RWPE2 (cell line): ENCODE data around the gene STUB1.

Source experiments
- ATAC-seq: fragments of 200-7000 bp; cut with Tn5 transposase; 3 replicates; pipeline ENCODE4 v1.9.1; 2021; ENCODE audit warnings: low read depth
- DNase-seq: peaks from one replicate; pipeline ENCODE4 v3.0.0-alpha.2; 2020; ENCODE audit warnings: low spot score
- H3K27ac ChIP-seq: fragments of 450-650 bp; 2 replicates; pipeline ENCODE4 v1.5.1; 2017; ENCODE audit warnings: mild to moderate bottlenecking; ENCODE audit not compliant: poor library complexity, severe bottlenecking
- H3K27me3 ChIP-seq: fragments of 250-450 bp; sonication (Bioruptor Pico); 2 replicates; pipeline ENCODE4 v1.5.1; 2021; ENCODE audit warnings: mild to moderate bottlenecking, moderate library complexity; ENCODE audit not compliant: insufficient read depth, poor library complexity, severe bottlenecking
- H3K36me3 ChIP-seq: fragments of 250-450 bp; sonication (Bioruptor Pico); 2 replicates; pipeline ENCODE4 v1.5.1; 2020; ENCODE audit warnings: low read depth, mild to moderate bottlenecking, moderate library complexity
- H3K4me1 ChIP-seq: fragments of 250-450 bp; sonication (Bioruptor Pico); 2 replicates; pipeline ENCODE4 v1.5.1; 2021; ENCODE audit warnings: mild to moderate bottlenecking, moderate library complexity; ENCODE audit not compliant: insufficient read depth, poor library complexity, severe bottlenecking
- H3K4me3 ChIP-seq: fragments of 250-450 bp; sonication (Bioruptor Pico); 2 replicates; pipeline ENCODE4 v1.5.1; 2021; ENCODE audit warnings: mild to moderate bottlenecking, moderate library complexity; ENCODE audit not compliant: severe bottlenecking
- H3K9me3 ChIP-seq: fragments of 250-450 bp; sonication (Bioruptor Pico); 2 replicates; pipeline ENCODE4 v1.5.1; 2021; ENCODE audit warnings: mild to moderate bottlenecking, moderate library complexity; ENCODE audit not compliant: severe bottlenecking
- CTCF ChIP-seq: fragments of 450-650 bp; IDR thresholded peaks from one replicate; pipeline ENCODE4 v1.5.1; 2017; ENCODE audit warnings: mild to moderate bottlenecking, moderate library complexity; ENCODE audit not compliant: poor library complexity, severe bottlenecking

Gene STUB1

GRCh38 chr16:725463-726187 is 45.4 kb downstream of the STUB1 start:
- no peak for ATAC-seq

GRCh38 chr16:726188-726437 is 45.9 kb downstream of the STUB1 start:
- Histone ChIP-seq H3K9me3 (no peaks in the 10 kb centered on the region), H3K27me3 (no peaks in the 10 kb centered on the region), H3K27ac (peak overlapping the region; percentile 64), H3K36me3 (no peaks in the 10 kb centered on the region), H3K4me1 (no peaks in the 10 kb centered on the region), H3K4me3 (peak overlapping the region; percentile 43)
- TF ChIP-seq CTCF: no peak
- ATAC-seq (no peak), DNase-seq (no peak)

More at GRCh38 chr16:725463-726187, 45.4 kb downstream of the STUB1 start:
- TF ChIP-seq CTCF: no peak
- Histone ChIP-seq H3K4me1 (no peaks in the 10 kb centered on the region), H3K27me3 (no peaks in the 10 kb centered on the region), H3K36me3 (no peaks in the 10 kb centered on the region), H3K4me3 (no peak overlapping the region), H3K27ac (no peak overlapping the region), H3K9me3 (no peaks in the 10 kb centered on the region)
- DNase-seq: no peak

GRCh38 chr16:726438-727290 is 46.5 kb downstream of the STUB1 start, which contains the start of the genes CCDC78 and HAGHL:
Gene CCDC78, minus strand, starts transcription at chr16:726443. Its CDS starts 76 bp downstream, at chr16:726367.
Gene HAGHL, plus strand, starts transcription at chr16:727106. Its CDS starts 404 bp downstream, at chr16:727510.
- DNase-seq: no peak
- H3K36me3 ChIP-seq: no peaks in the 10 kb centered on the region
- peak within 1 kb of the TSS; percentile 43 for H3K4me3 ChIP-seq
- peak; percentile 12 for ATAC-seq
- H3K4me1 ChIP-seq: no peaks in the 10 kb centered on the region
- peak within 1 kb of the TSS; percentile 64 for H3K27ac ChIP-seq
- no peak for TF ChIP-seq CTCF
- H3K9me3 ChIP-seq: no peaks in the 10 kb centered on the region
- no peaks in the 10 kb centered on the region for H3K27me3 ChIP-seq

- Histone ChIP-seq H3K36me3 (0 out of 2 replicates have a peak, but pooled peaks cover 4% of the 10 kb centered on the region), H3K9me3 (no peaks in the 10 kb centered on the region), H3K27ac (peak overlapping the region; percentile 64), H3K4me1 (no peaks in the 10 kb centered on the region), H3K27me3 (no peaks in the 10 kb centered on the region), H3K4me3 (peak overlapping the region; percentile 43)
- no peak for TF ChIP-seq CTCF
- DNase-seq: no peak
- ATAC-seq: no peak
Observed at GRCh38 chr16:727291-727977, 47.2 kb downstream of the STUB1 start.
